HepG2 (cell line): ENCODE data around the gene SAMD8. TPM values are rescaled to one million over a fixed set of nuclear protein-coding genes. Genes with fewer than 3 reads are reported as not detected.
A peak's percentile ranks its signal among the peaks of the same experiment; 100 is the strongest.

Source experiments
- ASH2L ChIP-seq: fragments of 300-600, 200-600 bp; sonication (generic); IDR thresholded peaks from 2 replicates; pipeline ENCODE4 v1.7.0; 2017; ENCODE audit warnings: low read depth, mild to moderate bottlenecking, moderate library complexity, mixed read lengths, low read length; ENCODE audit not compliant: insufficient read length
- ATF1 ChIP-seq: IDR thresholded peaks from 2 replicates; pipeline ENCODE4 v1.6.1; 2016; ENCODE audit warnings: mild to moderate bottlenecking, control low read depth
- ATM ChIP-seq: fragments of 450-650 bp; IDR thresholded peaks from 2 replicates; pipeline ENCODE4 v1.7.1; 2017; ENCODE audit warnings: mild to moderate bottlenecking, borderline replicate concordance
- BHLHE40 ChIP-seq: IDR thresholded peaks from 2 replicates; pipeline ENCODE4 v1.6.1; 2011; ENCODE audit warnings: low read length, improper control_type of control experiment
- ISX ChIP-seq: sonication (generic); formaldehyde crosslinking; conservative IDR thresholded peaks from 2 replicates; pipeline ENCODE4 v1.5.0; 2020; ENCODE audit warnings: missing genetic modification reagents
- MAZ ChIP-seq, 2 experiments: sonication (generic) in 1 of 2; formaldehyde crosslinking in 1 of 2; IDR thresholded peaks; 2 replicates each; pipeline versions ENCODE4 v1.5.0 to v1.6.1; 2012 to 2020; ENCODE audit warnings: low read depth in 2 of 2, mild to moderate bottlenecking in 2 of 2, borderline replicate concordance in 1 of 2, improper control_type of control experiment in 1 of 2, low read length in 1 of 2, missing genetic modification reagents in 1 of 2, moderate library complexity in 1 of 2
- MED8 ChIP-seq: sonication (generic); formaldehyde crosslinking; IDR thresholded peaks from 2 replicates; pipeline ENCODE4 v1.8.1; 2023; ENCODE audit warnings: mild to moderate bottlenecking, missing genetic modification reagents; ENCODE audit not compliant: insufficient replicate concordance
- PTBP1 ChIP-seq: fragments of 200-400 bp; formaldehyde crosslinking; IDR thresholded peaks from 2 replicates; pipeline ENCODE4 v1.6.1; 2018; ENCODE audit warnings: low read length, low read depth; ENCODE audit not compliant: poor library complexity, severe bottlenecking
- SAFB2 ChIP-seq: sonication (generic); formaldehyde crosslinking; IDR thresholded peaks from 2 replicates; pipeline ENCODE4 v1.5.1; 2020; ENCODE audit warnings: missing genetic modification reagents, low read depth, mild to moderate bottlenecking, borderline replicate concordance
- TSC22D2 ChIP-seq: sonication (generic); formaldehyde crosslinking; IDR thresholded peaks from 2 replicates; pipeline ENCODE4 v1.5.1; 2020; ENCODE audit warnings: missing genetic modification reagents, mild to moderate bottlenecking, borderline replicate concordance
- U2AF2 ChIP-seq: fragments of 200-400 bp; formaldehyde crosslinking; IDR thresholded peaks from 2 replicates; pipeline ENCODE4 v1.6.1; 2017; ENCODE audit warnings: low read depth, mild to moderate bottlenecking, low read length
- ZBTB7B ChIP-seq: sonication (generic); formaldehyde crosslinking; IDR thresholded peaks from 2 replicates; pipeline ENCODE4 v1.4.0; 2020; ENCODE audit warnings: missing genetic modification reagents
- ZC3H4 ChIP-seq: sonication (generic); formaldehyde crosslinking; IDR thresholded peaks from 2 replicates; pipeline ENCODE4 v1.4.0; 2020; ENCODE audit warnings: missing genetic modification reagents, borderline replicate concordance
- ZMYM4 ChIP-seq: sonication (generic); formaldehyde crosslinking; IDR thresholded peaks from 2 replicates; pipeline ENCODE4 v1.8.1; 2023; ENCODE audit warnings: mild to moderate bottlenecking, missing genetic modification reagents
- ZNF160 ChIP-seq: sonication (generic); formaldehyde crosslinking; IDR thresholded peaks from 2 replicates; pipeline ENCODE4 v1.8.0; 2022; ENCODE audit warnings: mild to moderate bottlenecking, inconsistent platforms, missing genetic modification reagents
- ZNF670 ChIP-seq: sonication (generic); formaldehyde crosslinking; IDR thresholded peaks from 2 replicates; pipeline ENCODE4 v1.8.0; 2022; ENCODE audit warnings: mild to moderate bottlenecking, missing genetic modification reagents, borderline replicate concordance
- ZNF816 ChIP-seq: sonication (generic); formaldehyde crosslinking; IDR thresholded peaks from 2 replicates; pipeline ENCODE4 v1.8.0; 2022; ENCODE audit warnings: missing genetic modification reagents, mild to moderate bottlenecking, borderline replicate concordance
- polyA plus RNA-seq, 8 experiments: library from polyadenylated mRNA; depleted of rRNA in 3 of 8; stranded (reverse) in 7 of 8; unstranded in 1 of 8; fragments of >200 nt; fragmentation: Illumina TruSeq in 4 of 8; extraction: Trizol in 4 of 8; gene quantifications; 2 replicates each; pipeline versions ENCODE4 v1.2.1 to v1.2.3, GENCODE V29; 2011 to 2016; ENCODE audit warnings: low read depth in 4 of 8, missing spikeins in 1 of 8, mixed read lengths in 1 of 8; ENCODE audit not compliant: insufficient read depth in 1 of 8
- total RNA-seq, 5 experiments: library from RNA; depleted of rRNA; stranded (reverse); fragments of >200 nt; fragmentation: Illumina TruSeq; extraction: Trizol; gene quantifications; 2 replicates each; pipeline ENCODE4 v1.2.3, GENCODE V29; 2016; ENCODE audit warnings: low read depth in 1 of 5
- TF ChIP-seq, protein P1 (sequence below): IDR thresholded peaks from 2 replicates; pipeline ENCODE4 v1.6.1; 2016; ENCODE audit warnings: low read depth, borderline replicate concordance
- TF ChIP-seq, protein P2 (sequence below): sonication (generic); formaldehyde crosslinking; IDR thresholded peaks from 2 replicates; pipeline ENCODE4 v1.5.0; 2020; ENCODE audit warnings: mild to moderate bottlenecking, missing genetic modification reagents
- TF ChIP-seq, protein P3 (sequence below), 2 experiments: sonication (generic) in 1 of 2; formaldehyde crosslinking in 1 of 2; IDR thresholded peaks; 2 replicates each; pipeline versions ENCODE4 v1.6.1 to v1.9.0; 2014 to 2022; ENCODE audit warnings: antibody characterized with exemption in 1 of 2, borderline replicate concordance in 1 of 2, inconsistent platforms in 1 of 2, low read depth in 1 of 2, missing genetic modification reagents in 1 of 2

Gene SAMD8
- total and polyA plus RNA-seq, 2 of the 13 experiments (the other 11 are each of a cell fraction or from before 2014, with no cell fraction given) = 10.4 to 13.2 TPM

DNA sequence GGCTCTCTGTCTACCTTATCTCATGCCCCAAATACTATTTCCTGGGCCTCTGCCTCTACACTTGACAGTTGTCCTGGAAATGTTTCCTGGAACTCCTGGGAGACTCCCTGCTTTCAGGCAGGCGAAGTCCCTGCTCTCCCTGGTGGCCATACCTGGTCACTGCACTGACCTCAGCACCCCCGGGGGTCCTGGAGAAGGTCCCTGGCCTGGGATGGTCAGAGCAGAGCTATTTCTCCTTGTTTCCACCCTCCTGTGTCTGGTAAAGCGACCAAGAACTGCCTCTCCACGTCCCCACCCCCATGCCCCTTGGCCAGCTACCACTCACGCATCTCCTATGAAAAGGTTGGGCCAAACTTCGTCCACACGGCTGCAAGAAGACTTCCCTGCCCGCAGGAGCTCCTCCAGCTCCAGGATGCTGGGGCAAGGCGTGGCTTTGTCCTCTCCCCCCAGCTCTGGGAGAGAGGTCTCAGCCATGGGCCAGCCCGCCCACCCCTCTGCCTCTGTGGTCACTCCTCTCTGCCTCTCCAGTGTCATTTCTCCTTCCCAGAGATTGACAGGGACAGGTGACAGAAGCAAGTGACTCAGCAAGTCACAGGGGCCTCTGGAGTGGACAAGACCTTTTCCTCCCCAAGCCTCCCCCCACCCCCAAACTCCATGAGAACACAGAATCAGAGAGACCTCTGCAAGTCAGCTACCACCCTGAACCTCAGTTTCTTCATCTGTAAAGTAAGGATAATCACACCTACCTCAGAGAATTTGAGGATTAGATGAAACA, 2.6 kb upstream of the SAMD8 start (continued):
- TF ChIP-seq U2AF2 (no peak), PTBP1 (no peak), BHLHE40 (no peak), MED8 (CRISPR knock-in tag) (no peak), ASH2L (no peak), ATF1 (CRISPR knock-in tag) (no peak), ZNF160 (CRISPR knock-in tag) (no peak), ISX (CRISPR knock-in tag) (no peak), SAFB2 (no peak), ZBTB7B (peak; percentile 47), ZC3H4 (CRISPR knock-in tag) (no peak), ZNF816 (CRISPR knock-in tag) (no peak), TSC22D2 (no peak), ZMYM4 (CRISPR knock-in tag) (peak; percentile 36; the same call in 1 of the 2 replicates), MAZ (IDR thresholded peaks at IDR 0.05; ENCODE audit: borderline replicate concordance, low read depth, low read length) (no peak), MAZ (CRISPR knock-in tag; IDR thresholded peaks at IDR 0.05; ENCODE audit: low read depth) (no peak), ATM (no peak), ZNF670 (CRISPR knock-in tag) (no peak)
- TF ChIP-seq, protein P1, sequence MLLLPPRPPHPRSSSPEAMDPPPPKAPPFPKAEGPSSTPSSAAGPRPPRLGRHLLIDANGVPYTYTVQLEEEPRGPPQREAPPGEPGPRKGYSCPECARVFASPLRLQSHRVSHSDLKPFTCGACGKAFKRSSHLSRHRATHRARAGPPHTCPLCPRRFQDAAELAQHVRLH (CRISPR knock-in tag) = 0 out of 2 replicates have a peak, but pooled peaks have one; percentile 56
- TF ChIP-seq, protein P2, sequence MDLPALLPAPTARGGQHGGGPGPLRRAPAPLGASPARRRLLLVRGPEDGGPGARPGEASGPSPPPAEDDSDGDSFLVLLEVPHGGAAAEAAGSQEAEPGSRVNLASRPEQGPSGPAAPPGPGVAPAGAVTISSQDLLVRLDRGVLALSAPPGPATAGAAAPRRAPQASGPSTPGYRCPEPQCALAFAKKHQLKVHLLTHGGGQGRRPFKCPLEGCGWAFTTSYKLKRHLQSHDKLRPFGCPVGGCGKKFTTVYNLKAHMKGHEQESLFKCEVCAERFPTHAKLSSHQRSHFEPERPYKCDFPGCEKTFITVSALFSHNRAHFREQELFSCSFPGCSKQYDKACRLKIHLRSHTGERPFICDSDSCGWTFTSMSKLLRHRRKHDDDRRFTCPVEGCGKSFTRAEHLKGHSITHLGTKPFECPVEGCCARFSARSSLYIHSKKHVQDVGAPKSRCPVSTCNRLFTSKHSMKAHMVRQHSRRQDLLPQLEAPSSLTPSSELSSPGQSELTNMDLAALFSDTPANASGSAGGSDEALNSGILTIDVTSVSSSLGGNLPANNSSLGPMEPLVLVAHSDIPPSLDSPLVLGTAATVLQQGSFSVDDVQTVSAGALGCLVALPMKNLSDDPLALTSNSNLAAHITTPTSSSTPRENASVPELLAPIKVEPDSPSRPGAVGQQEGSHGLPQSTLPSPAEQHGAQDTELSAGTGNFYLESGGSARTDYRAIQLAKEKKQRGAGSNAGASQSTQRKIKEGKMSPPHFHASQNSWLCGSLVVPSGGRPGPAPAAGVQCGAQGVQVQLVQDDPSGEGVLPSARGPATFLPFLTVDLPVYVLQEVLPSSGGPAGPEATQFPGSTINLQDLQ (CRISPR knock-in tag) = no peak
- TF ChIP-seq, protein P3, sequence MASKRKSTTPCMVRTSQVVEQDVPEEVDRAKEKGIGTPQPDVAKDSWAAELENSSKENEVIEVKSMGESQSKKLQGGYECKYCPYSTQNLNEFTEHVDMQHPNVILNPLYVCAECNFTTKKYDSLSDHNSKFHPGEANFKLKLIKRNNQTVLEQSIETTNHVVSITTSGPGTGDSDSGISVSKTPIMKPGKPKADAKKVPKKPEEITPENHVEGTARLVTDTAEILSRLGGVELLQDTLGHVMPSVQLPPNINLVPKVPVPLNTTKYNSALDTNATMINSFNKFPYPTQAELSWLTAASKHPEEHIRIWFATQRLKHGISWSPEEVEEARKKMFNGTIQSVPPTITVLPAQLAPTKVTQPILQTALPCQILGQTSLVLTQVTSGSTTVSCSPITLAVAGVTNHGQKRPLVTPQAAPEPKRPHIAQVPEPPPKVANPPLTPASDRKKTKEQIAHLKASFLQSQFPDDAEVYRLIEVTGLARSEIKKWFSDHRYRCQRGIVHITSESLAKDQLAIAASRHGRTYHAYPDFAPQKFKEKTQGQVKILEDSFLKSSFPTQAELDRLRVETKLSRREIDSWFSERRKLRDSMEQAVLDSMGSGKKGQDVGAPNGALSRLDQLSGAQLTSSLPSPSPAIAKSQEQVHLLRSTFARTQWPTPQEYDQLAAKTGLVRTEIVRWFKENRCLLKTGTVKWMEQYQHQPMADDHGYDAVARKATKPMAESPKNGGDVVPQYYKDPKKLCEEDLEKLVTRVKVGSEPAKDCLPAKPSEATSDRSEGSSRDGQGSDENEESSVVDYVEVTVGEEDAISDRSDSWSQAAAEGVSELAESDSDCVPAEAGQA (IDR thresholded peaks at IDR 0.05; ENCODE audit: low read depth) = no peak
- TF ChIP-seq, protein P3 (CRISPR knock-in tag; IDR thresholded peaks at IDR 0.05; ENCODE audit: borderline replicate concordance) = no peak
